AG09319 (cell line): ENCODE results near the gene MAP2K7.

ENCODE experiments used
- DNase-seq: peaks from one replicate; pipeline ENCODE4 v3.0.0-alpha.2; 2010; ENCODE audit warnings: low read depth; ENCODE audit errors: extremely low read depth
- CTCF ChIP-seq: IDR thresholded peaks from 2 replicates; pipeline ENCODE4 v1.5.1; 2011; ENCODE audit warnings: low read depth, mild to moderate bottlenecking, inconsistent platforms, low read length, moderate library complexity

Gene MAP2K7

GRCh38 chr19:7895565-7895964, 8.1 kb upstream of the MAP2K7 start:
- no peak for DNase-seq
- no peak for TF ChIP-seq CTCF

GRCh38 chr19:7897292-7897691, 6.4 kb upstream of the MAP2K7 start:
- DNase-seq, result no peak
- no peak for TF ChIP-seq CTCF

GRCh38 chr19:7898967-7899366, 4.7 kb upstream of the MAP2K7 start:
- DNase-seq, result no peak
- TF ChIP-seq CTCF, result no peak

- no peak for TF ChIP-seq CTCF
- DNase-seq, result no peak
Observed at GRCh38 chr19:7899751-7900378, 3.8 kb upstream of the MAP2K7 start.

GRCh38 chr19:7900401-7900870, 3.2 kb upstream of the MAP2K7 start:
- no peak for DNase-seq
- TF ChIP-seq CTCF, result no peak

- no peak for DNase-seq
- TF ChIP-seq CTCF, result no peak
Observed at GRCh38 chr19:7900931-7901330, 2.7 kb upstream of the MAP2K7 start.

- TF ChIP-seq CTCF, result no peak
- DNase-seq, result no peak
Observed at GRCh38 chr19:7901337-7901736, 2.3 kb upstream of the MAP2K7 start.
